Duodenal mucosa (tissue), 2 donors: ENCODE results near the gene PKP4.

ENCODE experiments used
- H3K27ac ChIP-seq: one replicate; pipeline ENCODE4 v1.7.0; 2013; ENCODE audit warnings: low read depth, low read length
- H3K27me3 ChIP-seq, 2 donors: one replicate each; pipeline ENCODE4 v1.7.0; 2013; ENCODE audit warnings: low read length in 2 of 2, control low read depth in 1 of 2; ENCODE audit not compliant: insufficient read depth in 2 of 2, control insufficient read depth in 1 of 2
- H3K36me3 ChIP-seq, 2 donors: one replicate each; pipeline ENCODE4 v1.7.0; 2013; ENCODE audit warnings: low read length in 2 of 2, control low read depth in 1 of 2; ENCODE audit not compliant: insufficient read depth in 2 of 2, control insufficient read depth in 1 of 2
- H3K4me1 ChIP-seq, 2 donors: one replicate each; pipeline ENCODE4 v1.7.0; 2013; ENCODE audit warnings: low read length in 2 of 2, control low read depth in 1 of 2; ENCODE audit not compliant: insufficient read depth in 2 of 2, control insufficient read depth in 1 of 2
- H3K4me3 ChIP-seq, 2 donors: one replicate each; pipeline ENCODE4 v1.7.0; 2013; ENCODE audit warnings: low read length in 2 of 2, low read depth in 1 of 2
- H3K9ac ChIP-seq, 2 donors: one replicate each; pipeline ENCODE4 v1.7.0; 2013; ENCODE audit warnings: low read length in 2 of 2, low read depth in 1 of 2
- H3K9me3 ChIP-seq, 2 donors: one replicate each; pipeline ENCODE4 v1.7.0; 2013; ENCODE audit warnings: low read length in 2 of 2, control low read depth in 1 of 2; ENCODE audit not compliant: control insufficient read depth in 1 of 2

Gene PKP4

DNA sequence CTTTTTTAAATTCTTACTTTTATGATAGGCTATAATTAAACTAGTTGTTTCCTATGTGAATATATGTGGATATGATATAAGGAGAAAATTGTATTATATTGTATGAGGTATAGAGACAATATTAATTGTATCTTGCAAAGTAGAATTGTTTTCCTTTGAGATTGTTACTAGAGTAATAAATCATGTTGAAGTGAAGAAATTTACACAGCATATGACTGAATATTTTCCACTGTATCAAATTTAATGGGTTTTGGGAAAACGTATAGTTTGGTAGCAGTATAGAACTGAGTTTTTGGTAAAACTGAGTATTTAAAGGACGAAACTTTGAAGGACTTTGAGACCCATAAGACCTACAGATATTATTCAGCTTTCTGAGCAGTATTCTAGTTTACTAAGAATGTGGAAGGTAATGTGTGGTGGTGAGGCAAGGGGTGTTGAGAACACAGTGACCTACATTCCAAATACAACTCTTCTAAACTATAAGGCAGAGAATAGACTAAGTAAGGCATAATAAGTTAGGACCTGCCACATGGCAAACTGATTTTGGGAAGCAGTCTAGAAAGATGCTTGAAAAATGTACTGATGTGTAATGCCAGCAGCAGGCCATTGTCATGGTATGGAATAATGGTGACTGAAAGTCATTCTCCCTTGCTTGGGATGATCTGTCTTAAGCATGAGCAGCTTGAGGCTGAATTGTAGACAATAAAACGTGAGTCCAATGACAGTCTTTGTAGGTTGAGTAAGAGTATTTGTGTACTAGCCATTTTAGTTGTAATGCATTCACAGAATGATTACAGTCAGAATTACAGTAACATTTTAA lies 29.6 kb downstream of the PKP4 start:
- Histone ChIP-seq H3K27ac (peak overlapping the region; percentile 27), H3K27me3 (no peaks in the 10 kb centered on the region), H3K9me3 (no peaks in the 10 kb centered on the region), H3K4me1 (peaks cover 0 to 8% of the 10 kb centered on the region in 2 donors), H3K9ac (no peak overlapping the region), H3K36me3 (no peaks in the 10 kb centered on the region), H3K4me3 (no peak overlapping the region)

DNA sequence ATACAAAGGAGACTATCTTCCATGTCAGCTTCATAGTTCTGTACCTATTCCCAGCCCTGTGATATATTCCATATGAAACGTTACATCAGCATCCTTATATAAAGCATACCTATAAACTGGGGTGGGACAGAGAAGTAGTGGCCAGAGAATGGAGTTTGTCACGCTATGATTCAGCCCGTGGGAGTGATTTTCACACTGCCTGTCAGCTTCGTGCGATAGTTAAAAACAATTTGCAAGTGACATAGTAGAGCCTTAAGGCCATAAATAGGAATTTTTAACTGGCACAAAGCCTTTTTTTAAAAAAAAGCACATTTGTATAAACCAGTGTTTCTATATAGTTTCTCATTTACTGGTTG lies 30.2 kb downstream of the PKP4 start:
- Histone ChIP-seq H3K36me3 (no peaks in the 10 kb centered on the region), H3K27ac (no peak overlapping the region)

GRCh38 chr2:158487419-158487818 lies 30.7 kb downstream of the PKP4 start:
- Histone ChIP-seq H3K27ac (no peak overlapping the region), H3K9me3 (no peaks in the 10 kb centered on the region), H3K27me3 (no peaks in the 10 kb centered on the region), H3K36me3 (no peaks in the 10 kb centered on the region), H3K4me1 (peaks cover 0 to 8% of the 10 kb centered on the region in 2 donors), H3K4me3 (no peak overlapping the region), H3K9ac (no peak overlapping the region)

More for the DNA sequence above, 30.2 kb downstream of the PKP4 start:
- Histone ChIP-seq H3K27me3 (no peaks in the 10 kb centered on the region), H3K4me3 (no peak overlapping the region), H3K9me3 (no peaks in the 10 kb centered on the region), H3K4me1 (peaks cover 0 to 8% of the 10 kb centered on the region in 2 donors), H3K9ac (no peak overlapping the region)

DNA sequence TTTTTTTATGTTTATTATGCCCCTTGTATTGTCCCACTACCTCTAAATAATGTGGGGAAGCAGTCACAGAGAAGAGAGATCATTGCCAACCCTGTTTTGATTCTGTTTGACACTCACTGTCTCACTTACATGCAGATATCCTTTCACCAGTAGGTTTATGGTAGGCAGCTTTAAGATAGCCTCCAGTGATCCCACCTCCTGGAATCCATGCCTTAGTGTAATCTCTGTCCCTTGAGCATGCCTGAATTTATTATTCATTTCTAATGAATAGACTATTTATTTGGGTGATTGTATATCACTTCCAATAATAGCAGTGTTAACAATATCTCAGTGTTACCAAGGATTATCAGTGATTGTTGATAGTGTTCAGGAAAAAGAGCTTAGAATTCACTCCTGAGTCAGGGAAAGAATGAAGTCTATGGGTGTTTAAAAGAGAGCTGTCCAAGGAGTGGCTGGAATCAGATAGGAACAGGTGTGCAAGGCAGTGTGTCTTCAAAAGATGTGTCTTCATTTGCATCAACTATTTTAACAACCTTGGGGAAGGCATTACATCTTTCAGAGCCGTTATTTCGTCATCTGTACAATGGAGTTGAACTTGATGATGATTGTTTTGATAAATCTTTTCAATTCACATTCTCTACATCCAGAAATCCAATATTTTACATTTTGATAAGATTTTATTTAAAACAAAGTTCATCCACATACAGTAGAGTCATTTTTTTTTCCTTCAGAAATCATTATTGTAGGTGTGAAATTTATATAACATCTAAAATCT lies 31.9 kb downstream of the PKP4 start:
- no peak overlapping the region for H3K4me3 ChIP-seq
- H3K9ac ChIP-seq, result no peak overlapping the region
- H3K36me3 ChIP-seq, result no peaks in the 10 kb centered on the region
- no peak overlapping the region for H3K27ac ChIP-seq
- H3K4me1 ChIP-seq, result peaks cover 0 to 8% of the 10 kb centered on the region in 2 donors
- H3K27me3 ChIP-seq, result no peaks in the 10 kb centered on the region
- no peaks in the 10 kb centered on the region for H3K9me3 ChIP-seq

GRCh38 chr2:158489366-158490112 lies 32.8 kb downstream of the PKP4 start:
- Histone ChIP-seq H3K9ac (no peak overlapping the region), H3K9me3 (no peaks in the 10 kb centered on the region), H3K27ac (no peak overlapping the region), H3K4me3 (no peak overlapping the region), H3K4me1 (peaks cover 0 to 8% of the 10 kb centered on the region in 2 donors), H3K36me3 (no peaks in the 10 kb centered on the region), H3K27me3 (no peaks in the 10 kb centered on the region)

DNA sequence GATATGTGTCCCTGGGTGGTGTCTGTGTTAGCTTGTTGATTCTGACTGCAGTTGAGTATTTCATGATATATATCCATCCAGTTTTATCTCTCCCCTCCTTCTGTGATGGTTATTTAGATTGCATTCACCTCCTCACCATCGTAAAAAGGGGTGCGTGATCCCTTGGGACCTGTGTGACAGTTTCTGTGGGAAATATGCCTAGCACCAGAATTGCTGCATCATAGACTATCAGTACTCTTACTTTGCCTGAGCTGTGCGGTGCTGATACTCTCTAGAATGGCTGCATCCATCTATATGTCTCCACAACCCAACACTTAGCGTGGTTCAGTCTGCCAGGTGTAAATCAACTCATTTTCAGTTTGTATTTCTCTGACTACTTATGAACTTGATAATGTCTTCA lies 34.3 kb downstream of the PKP4 start:
- Histone ChIP-seq H3K9me3 (no peaks in the 10 kb centered on the region), H3K27ac (no peak overlapping the region), H3K27me3 (no peaks in the 10 kb centered on the region), H3K36me3 (no peaks in the 10 kb centered on the region), H3K4me1 (peaks cover 0 to 8% of the 10 kb centered on the region in 2 donors), H3K4me3 (no peak overlapping the region), H3K9ac (no peak overlapping the region)

DNA sequence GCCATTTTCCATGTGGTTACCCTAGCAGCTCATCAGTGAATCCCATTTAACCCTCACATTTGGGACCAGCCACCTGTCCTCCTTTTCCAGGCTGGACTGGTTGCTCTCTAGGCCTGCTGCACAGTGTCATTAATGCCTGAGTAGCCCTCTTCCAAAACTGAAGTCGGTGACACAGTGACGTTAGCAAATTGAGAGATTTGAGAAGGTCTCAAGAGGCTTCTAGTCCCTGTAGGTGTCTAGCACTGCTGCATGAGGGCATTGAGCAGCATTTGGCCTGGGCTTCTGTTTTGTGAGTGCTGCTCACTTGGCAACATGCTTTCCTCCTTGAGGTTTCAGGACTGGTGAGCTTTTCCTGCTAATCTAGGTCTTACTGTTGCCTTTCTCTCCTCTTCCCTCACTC lies 36.7 kb downstream of the PKP4 start:
- no peak overlapping the region for H3K9ac ChIP-seq

DNA sequence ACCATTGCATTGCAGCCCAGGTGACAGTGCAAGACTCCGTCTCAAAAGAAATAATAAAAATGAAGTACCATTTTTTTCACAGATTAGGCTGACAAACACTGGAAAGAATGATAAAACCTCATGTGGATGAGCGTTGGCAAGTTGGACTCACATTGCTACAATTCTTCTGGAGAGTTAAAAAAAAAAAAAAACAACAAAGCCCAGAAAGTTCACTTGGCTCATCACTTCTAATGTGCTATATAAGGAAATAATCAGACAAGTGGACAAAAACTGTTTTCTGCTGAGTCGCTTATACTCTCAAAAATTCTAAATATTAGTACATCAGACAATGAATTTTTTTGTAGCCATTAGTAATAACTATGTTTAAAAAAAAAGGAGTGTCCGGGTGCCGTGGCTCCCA lies 38.4 kb downstream of the PKP4 start:
- Histone ChIP-seq H3K4me3 (no peak overlapping the region), H3K27ac (no peak overlapping the region), H3K4me1 (peaks cover 0 to 17% of the 10 kb centered on the region in 2 donors), H3K9me3 (no peaks in the 10 kb centered on the region), H3K9ac (no peak overlapping the region), H3K27me3 (no peaks in the 10 kb centered on the region), H3K36me3 (no peaks in the 10 kb centered on the region)

More for the DNA sequence above, 36.7 kb downstream of the PKP4 start:
- Histone ChIP-seq H3K27me3 (no peaks in the 10 kb centered on the region), H3K27ac (no peak overlapping the region), H3K4me1 (peaks cover 0 to 20% of the 10 kb centered on the region in 2 donors), H3K9me3 (no peaks in the 10 kb centered on the region), H3K36me3 (no peaks in the 10 kb centered on the region), H3K4me3 (no peak overlapping the region)

- H3K9me3 ChIP-seq, result no peaks in the 10 kb centered on the region
- no peaks in the 10 kb centered on the region for H3K27me3 ChIP-seq
- no peak overlapping the region for H3K27ac ChIP-seq
- H3K9ac ChIP-seq, result peak overlapping the region in 1 of 2 donors; percentile 10
- no peak overlapping the region for H3K4me3 ChIP-seq
- H3K36me3 ChIP-seq, result no peaks in the 10 kb centered on the region
- peaks cover 0 to 17% of the 10 kb centered on the region in 2 donors for H3K4me1 ChIP-seq
These were observed 40.2 kb downstream of the PKP4 start for GRCh38 chr2:158496986-158497385.

DNA sequence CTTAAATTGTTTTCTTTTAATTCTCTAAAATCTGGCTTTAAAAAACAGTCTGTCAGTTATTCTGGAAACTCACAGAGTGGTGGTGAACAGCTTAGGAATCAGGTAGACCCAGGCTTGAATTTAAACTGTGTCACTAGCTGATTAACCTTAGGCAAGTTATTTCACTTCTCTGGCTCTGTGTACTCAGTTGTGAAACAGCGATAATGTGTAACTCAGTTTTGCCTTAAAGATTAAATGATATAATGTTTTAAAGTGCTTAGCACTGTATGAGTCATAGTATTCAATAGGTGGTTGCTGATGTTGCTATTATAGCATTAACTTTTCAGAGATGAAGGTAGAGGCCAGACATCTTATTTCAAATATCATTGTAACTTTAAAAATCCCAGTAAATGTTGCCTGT lies 40.7 kb downstream of the PKP4 start:
- no peak overlapping the region for H3K4me3 ChIP-seq
- H3K4me1 ChIP-seq, result peaks cover 0 to 17% of the 10 kb centered on the region in 2 donors
- no peak overlapping the region for H3K9ac ChIP-seq
- H3K9me3 ChIP-seq, result no peaks in the 10 kb centered on the region
- no peaks in the 10 kb centered on the region for H3K27me3 ChIP-seq
- H3K36me3 ChIP-seq, result no peaks in the 10 kb centered on the region
- no peak overlapping the region for H3K27ac ChIP-seq
